Liver (tissue), 3 donors: Measurements from ENCODE around the gene HTR3B.

Experiments
- GABPA ChIP-seq, 2 donors: IDR thresholded peaks in 1 of 2; conservative IDR thresholded peaks in 1 of 2; 2 replicates each; pipeline ENCODE4 v1.6.1; 2016; ENCODE audit warnings: antibody characterized with exemption in 2 of 2, mild to moderate bottlenecking in 1 of 2, moderate library complexity in 1 of 2
- JUND ChIP-seq, 2 donors: IDR thresholded peaks; 2 replicates each; pipeline ENCODE4 v1.6.1; 2016; ENCODE audit warnings: antibody characterized with exemption in 2 of 2
- RAD21 ChIP-seq, 2 donors: IDR thresholded peaks; 2 replicates each; pipeline ENCODE4 v1.6.1; 2016; ENCODE audit warnings: antibody characterized with exemption in 2 of 2, mild to moderate bottlenecking in 2 of 2
- RXRA ChIP-seq, 2 donors: IDR thresholded peaks; 2 replicates each; pipeline ENCODE4 v1.6.1; 2017 to 2018; ENCODE audit warnings: antibody characterized with exemption in 2 of 2, mild to moderate bottlenecking in 1 of 2
- SP1 ChIP-seq: IDR thresholded peaks from 2 replicates; pipeline ENCODE4 v1.6.1; 2018; ENCODE audit warnings: antibody characterized with exemption, mild to moderate bottlenecking
- TAF1 ChIP-seq: conservative IDR thresholded peaks from 2 replicates; pipeline ENCODE4 v1.6.1; 2016; ENCODE audit warnings: antibody characterized with exemption, mild to moderate bottlenecking
- TF ChIP-seq, protein P1 (sequence below): IDR thresholded peaks from 2 replicates; pipeline ENCODE4 v1.6.1; 2016; ENCODE audit warnings: antibody characterized with exemption, mild to moderate bottlenecking
- TF ChIP-seq, protein P2 (sequence below): fragments of 150-350 bp; IDR thresholded peaks from 2 replicates; pipeline ENCODE4 v1.5.1; 2017; ENCODE audit warnings: improper control_type of control experiment, low read depth, low read length; ENCODE audit not compliant: missing input control
- TF ChIP-seq, protein P3 (sequence below): IDR thresholded peaks from 2 replicates; pipeline ENCODE4 v1.6.1; 2016; ENCODE audit warnings: antibody characterized with exemption
- donor health status: healthy.
- donor health status: healthy.

DNA sequence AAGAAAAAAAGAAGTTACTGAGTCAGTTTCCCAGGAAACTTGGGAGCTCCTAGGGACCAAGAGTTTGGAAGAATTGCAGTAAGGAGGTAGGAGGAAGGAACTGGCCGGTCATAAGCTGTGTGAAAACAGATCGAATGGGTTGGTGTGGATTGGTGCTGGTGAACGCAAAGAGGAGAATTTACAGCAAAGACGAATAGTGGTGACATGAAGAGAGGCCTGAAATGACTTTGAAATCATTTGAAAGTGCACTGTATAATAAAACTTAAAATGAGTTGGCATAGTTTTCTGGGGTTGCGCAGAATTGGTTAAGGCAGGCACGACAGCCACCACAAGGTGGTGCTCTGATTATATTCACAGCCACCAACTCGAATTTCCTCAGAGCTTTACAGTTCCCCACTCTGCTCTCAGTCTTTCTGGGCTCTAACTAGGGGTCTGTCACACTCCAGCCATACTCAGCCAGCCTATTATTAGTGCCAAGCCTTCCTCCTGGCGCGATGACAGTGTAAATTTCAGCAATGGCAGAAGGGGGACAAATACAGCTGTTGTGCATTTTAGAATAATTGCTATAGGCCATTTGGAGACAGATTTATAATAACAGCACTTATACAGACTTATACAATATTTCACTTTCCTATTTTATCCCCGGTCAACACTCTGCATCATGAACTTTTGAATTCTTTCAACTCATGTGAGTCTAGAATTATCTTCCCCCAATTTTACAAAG lies 8.3 kb upstream of the HTR3B start:
- TF ChIP-seq RXRA (IDR thresholded peaks at IDR 0.05) (no peak), GABPA (IDR thresholded peaks at IDR 0.05 in 1 of 2, conservative IDR thresholded peaks at IDR 0.05 in 1 of 2) (no peak), RAD21 (IDR thresholded peaks at IDR 0.05) (peak; percentile 74 to 83), SP1 (no peak), TAF1 (no peak), JUND (IDR thresholded peaks at IDR 0.05) (no peak)
- TF ChIP-seq, protein P1, sequence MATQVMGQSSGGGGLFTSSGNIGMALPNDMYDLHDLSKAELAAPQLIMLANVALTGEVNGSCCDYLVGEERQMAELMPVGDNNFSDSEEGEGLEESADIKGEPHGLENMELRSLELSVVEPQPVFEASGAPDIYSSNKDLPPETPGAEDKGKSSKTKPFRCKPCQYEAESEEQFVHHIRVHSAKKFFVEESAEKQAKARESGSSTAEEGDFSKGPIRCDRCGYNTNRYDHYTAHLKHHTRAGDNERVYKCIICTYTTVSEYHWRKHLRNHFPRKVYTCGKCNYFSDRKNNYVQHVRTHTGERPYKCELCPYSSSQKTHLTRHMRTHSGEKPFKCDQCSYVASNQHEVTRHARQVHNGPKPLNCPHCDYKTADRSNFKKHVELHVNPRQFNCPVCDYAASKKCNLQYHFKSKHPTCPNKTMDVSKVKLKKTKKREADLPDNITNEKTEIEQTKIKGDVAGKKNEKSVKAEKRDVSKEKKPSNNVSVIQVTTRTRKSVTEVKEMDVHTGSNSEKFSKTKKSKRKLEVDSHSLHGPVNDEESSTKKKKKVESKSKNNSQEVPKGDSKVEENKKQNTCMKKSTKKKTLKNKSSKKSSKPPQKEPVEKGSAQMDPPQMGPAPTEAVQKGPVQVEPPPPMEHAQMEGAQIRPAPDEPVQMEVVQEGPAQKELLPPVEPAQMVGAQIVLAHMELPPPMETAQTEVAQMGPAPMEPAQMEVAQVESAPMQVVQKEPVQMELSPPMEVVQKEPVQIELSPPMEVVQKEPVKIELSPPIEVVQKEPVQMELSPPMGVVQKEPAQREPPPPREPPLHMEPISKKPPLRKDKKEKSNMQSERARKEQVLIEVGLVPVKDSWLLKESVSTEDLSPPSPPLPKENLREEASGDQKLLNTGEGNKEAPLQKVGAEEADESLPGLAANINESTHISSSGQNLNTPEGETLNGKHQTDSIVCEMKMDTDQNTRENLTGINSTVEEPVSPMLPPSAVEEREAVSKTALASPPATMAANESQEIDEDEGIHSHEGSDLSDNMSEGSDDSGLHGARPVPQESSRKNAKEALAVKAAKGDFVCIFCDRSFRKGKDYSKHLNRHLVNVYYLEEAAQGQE: no peak
- TF ChIP-seq, protein P2, sequence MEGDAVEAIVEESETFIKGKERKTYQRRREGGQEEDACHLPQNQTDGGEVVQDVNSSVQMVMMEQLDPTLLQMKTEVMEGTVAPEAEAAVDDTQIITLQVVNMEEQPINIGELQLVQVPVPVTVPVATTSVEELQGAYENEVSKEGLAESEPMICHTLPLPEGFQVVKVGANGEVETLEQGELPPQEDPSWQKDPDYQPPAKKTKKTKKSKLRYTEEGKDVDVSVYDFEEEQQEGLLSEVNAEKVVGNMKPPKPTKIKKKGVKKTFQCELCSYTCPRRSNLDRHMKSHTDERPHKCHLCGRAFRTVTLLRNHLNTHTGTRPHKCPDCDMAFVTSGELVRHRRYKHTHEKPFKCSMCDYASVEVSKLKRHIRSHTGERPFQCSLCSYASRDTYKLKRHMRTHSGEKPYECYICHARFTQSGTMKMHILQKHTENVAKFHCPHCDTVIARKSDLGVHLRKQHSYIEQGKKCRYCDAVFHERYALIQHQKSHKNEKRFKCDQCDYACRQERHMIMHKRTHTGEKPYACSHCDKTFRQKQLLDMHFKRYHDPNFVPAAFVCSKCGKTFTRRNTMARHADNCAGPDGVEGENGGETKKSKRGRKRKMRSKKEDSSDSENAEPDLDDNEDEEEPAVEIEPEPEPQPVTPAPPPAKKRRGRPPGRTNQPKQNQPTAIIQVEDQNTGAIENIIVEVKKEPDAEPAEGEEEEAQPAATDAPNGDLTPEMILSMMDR: peak; percentile 80
- TF ChIP-seq, protein P3, sequence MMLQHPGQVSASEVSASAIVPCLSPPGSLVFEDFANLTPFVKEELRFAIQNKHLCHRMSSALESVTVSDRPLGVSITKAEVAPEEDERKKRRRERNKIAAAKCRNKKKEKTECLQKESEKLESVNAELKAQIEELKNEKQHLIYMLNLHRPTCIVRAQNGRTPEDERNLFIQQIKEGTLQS: no peak
